ENCODE results near the gene TSPO2. TPM values are rescaled to one million over a fixed set of nuclear protein-coding genes. Genes with fewer than 3 reads are reported as not detected.

The TSPO2 gene, protein sequence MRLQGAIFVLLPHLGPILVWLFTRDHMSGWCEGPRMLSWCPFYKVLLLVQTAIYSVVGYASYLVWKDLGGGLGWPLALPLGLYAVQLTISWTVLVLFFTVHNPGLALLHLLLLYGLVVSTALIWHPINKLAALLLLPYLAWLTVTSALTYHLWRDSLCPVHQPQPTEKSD
- not detected in 2 replicates for total RNA-seq

DNA sequence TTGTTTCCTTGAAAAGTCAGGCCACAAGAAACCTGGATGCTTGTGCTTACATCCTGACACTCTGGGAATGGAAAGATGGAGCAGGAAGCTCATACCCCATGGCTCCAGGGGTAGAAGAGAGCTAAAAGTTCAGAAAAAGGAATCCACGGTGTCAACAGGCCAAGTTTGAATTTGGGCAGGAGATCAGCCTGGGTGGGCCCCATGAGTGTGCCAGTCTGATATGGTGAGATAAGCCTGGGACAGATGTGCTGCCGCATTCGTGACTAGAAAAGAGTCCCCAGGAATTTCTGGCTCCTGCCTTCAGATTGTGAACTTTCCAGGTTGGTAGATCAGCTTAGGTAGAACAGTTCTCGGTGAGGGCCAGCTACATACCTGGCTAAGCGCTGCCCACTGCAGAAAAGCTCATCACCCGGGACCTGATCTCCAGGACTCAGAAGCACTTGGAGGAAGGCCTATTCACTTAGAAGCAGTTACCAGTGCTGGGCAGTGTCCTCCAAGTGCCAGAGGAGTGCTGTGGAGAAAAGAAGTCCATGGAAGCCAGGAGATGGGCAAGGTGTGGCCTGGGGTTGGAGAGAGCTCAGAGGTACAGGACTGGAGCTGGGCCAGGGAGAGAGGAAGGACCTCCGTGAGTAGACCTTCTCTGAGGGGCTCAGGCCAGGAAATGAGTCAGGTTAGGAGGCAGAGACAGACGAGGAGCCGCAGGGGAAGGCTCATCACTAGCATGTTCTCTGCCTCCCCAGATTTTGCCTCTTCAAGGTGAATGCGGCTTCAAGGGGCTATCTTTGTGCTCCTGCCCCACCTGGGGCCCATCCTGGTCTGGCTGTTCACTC, at the start of gene TSPO2:
Gene TSPO2, plus strand, starts transcription at position 242 of the 830 bp plus-strand sequence. Its CDS starts 519 bp downstream, at position 761.
- TF ChIP-seq, protein P1, sequence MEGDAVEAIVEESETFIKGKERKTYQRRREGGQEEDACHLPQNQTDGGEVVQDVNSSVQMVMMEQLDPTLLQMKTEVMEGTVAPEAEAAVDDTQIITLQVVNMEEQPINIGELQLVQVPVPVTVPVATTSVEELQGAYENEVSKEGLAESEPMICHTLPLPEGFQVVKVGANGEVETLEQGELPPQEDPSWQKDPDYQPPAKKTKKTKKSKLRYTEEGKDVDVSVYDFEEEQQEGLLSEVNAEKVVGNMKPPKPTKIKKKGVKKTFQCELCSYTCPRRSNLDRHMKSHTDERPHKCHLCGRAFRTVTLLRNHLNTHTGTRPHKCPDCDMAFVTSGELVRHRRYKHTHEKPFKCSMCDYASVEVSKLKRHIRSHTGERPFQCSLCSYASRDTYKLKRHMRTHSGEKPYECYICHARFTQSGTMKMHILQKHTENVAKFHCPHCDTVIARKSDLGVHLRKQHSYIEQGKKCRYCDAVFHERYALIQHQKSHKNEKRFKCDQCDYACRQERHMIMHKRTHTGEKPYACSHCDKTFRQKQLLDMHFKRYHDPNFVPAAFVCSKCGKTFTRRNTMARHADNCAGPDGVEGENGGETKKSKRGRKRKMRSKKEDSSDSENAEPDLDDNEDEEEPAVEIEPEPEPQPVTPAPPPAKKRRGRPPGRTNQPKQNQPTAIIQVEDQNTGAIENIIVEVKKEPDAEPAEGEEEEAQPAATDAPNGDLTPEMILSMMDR (IDR thresholded peaks at IDR 0.05; ENCODE audit: insufficient read depth, low read depth, low read length) = no peak
- no peak for DNase-seq (ENCODE audit: low read depth)
- no peak within 1 kb of the TSS for H3K4me3 ChIP-seq (ENCODE audit: low read depth, low read length)

DNA sequence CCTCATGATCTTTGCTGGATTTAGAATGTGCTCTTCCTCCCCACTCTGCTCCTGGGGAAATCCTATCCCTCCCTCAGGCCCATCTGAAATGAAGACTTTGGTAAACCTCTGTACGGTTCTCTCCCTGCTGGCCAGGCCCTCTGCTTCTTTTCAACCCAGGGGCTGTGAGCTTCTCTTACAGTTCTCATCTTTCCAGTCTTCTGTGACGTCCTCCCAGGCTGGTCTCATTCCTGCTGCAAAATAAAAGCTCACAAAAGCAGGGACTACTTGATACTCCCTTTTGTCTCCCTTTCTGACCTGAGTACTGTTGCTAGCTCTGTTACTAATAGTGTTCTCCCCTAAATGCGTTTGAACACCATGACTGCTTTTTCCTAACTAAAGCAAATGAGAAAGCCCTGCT, 49.5 kb upstream of the TSPO2 start:
- TF ChIP-seq, protein P1 (IDR thresholded peaks at IDR 0.05; ENCODE audit: insufficient read depth, low read depth, low read length) = no peak
- no peak for DNase-seq (ENCODE audit: low read depth)
- H3K4me3 ChIP-seq (ENCODE audit: low read depth, low read length) = no peak overlapping the region

DNA sequence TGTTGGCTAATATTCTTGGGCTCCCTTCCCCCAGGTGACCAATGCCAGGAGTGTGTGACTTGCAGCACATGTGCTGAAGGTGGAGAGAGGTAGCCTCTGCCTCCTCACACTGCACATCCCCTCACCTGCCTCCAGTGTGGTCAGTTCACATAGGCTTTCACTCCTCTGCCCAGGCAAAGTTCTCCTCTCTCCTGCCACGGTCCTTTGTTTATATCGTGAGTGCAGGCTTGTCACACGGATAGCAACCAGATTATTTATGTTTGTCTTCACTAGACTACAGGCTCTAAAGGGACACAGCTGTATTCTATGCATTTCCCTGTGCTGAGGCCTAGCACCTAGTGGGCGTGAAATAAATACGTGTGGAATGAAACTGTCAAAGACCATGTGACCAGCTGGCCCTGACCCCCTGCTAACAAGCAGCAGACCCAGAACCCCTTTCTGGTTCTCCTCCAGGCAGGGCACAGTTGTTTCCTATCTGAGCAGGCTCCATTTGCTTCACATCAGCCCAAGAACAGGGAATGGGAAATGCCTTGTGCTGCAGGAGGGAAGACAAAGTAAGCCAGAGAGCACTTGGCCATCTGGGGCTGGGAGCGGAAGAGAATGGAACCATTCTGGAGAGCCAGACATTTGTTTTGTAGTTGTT, 45.6 kb upstream of the TSPO2 start:
- no peak overlapping the region for H3K4me3 ChIP-seq (ENCODE audit: low read depth, low read length)
- DNase-seq (ENCODE audit: low read depth) = peak; percentile 7
- TF ChIP-seq, protein P1 (IDR thresholded peaks at IDR 0.05; ENCODE audit: insufficient read depth, low read depth, low read length) = no peak

DNA sequence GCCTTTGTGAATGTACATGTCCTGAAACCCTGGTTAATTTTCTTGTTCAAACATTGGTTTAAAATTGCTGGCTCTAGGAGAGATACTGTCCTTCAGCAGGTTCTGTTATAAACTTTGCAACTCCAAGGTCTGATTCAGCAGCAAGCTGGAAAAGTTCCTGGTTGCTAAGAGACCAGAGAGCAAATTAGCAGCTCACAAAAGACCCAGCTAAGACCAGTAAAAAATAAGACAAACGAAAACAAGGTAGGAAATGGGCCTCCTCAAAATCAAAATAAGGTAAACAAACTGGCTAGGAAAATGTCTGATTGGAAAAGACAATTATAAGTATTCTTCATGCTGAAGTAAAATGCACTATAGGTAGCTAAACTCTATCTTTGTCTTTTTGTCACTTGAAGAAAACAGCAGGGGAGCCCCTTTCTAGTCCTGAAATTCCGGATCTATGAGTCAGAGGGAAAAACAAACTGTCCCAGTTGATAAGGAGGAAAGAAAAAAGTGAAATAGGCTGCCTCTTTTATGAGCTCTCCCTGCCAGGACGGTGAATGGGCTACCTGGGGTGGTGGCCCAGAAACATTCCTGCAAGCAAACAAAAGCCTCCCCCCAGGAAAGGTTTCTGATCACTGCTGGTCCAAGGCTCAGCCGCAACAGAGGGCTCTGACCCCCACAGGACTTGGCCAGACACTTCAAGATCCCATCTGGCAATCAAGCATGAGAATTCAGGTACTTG, 44.9 kb upstream of the TSPO2 start:
- no peak overlapping the region for H3K4me3 ChIP-seq (ENCODE audit: low read depth, low read length)
- TF ChIP-seq, protein P1 (IDR thresholded peaks at IDR 0.05; ENCODE audit: insufficient read depth, low read depth, low read length) = no peak
- DNase-seq (ENCODE audit: low read depth) = peak; percentile 56

DNA sequence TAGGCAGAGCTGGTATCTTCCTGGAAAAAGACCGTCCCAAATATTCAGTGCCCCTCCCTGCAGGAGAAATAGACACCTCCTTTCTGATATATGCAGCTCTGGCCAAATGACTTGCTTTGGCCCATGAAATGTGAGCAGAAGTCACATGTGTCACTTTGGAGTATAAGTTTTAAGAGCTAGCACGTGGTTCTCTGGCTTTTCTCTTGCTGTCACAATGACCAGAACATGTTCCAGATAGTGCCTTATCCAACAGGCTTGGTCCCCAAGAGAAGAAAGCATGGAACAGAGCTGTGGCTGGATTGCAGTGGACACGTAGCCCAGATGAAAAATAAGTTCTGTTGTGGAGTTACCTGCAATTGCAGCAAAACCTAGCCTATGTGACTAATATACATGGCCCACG, 43.6 kb upstream of the TSPO2 start:
- H3K4me3 ChIP-seq (ENCODE audit: low read depth, low read length) = no peak overlapping the region
- TF ChIP-seq, protein P1 (IDR thresholded peaks at IDR 0.05; ENCODE audit: insufficient read depth, low read depth, low read length) = no peak
- DNase-seq (ENCODE audit: low read depth) = no peak

DNA sequence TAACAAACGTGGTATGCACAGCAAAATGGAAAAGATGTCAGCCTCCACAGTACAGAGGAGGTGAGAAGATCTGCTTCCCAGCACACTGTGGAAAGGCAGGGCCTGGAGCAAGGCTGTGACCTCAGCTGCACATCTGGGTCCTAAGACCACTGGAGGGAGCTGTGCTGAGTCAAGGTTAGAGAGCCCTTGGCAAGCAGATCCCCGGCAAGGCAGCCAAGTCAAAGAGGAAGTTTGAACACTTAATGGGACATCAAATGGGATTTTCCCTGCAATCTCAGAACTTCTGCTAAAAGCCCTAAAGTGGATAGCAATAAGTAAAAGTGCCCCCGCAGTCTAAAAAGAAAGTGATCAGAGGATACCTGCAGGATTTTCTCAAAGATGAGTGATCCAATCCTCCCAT, 42.7 kb upstream of the TSPO2 start:
- peak; percentile 46 for DNase-seq (ENCODE audit: low read depth)
- no peak overlapping the region for H3K4me3 ChIP-seq (ENCODE audit: low read depth, low read length)
- TF ChIP-seq, protein P1 (IDR thresholded peaks at IDR 0.05; ENCODE audit: insufficient read depth, low read depth, low read length) = peak; percentile 53

All from fibroblast of villous mesenchyme (primary cell).